Fibroblast of skin of right quadriceps (primary cell): Measurements from ENCODE around the gene CORO7.

Experiments used
- DNase-seq: peaks from one replicate; pipeline ENCODE4 v3.0.0-alpha.2; 2013

Gene CORO7

DNA sequence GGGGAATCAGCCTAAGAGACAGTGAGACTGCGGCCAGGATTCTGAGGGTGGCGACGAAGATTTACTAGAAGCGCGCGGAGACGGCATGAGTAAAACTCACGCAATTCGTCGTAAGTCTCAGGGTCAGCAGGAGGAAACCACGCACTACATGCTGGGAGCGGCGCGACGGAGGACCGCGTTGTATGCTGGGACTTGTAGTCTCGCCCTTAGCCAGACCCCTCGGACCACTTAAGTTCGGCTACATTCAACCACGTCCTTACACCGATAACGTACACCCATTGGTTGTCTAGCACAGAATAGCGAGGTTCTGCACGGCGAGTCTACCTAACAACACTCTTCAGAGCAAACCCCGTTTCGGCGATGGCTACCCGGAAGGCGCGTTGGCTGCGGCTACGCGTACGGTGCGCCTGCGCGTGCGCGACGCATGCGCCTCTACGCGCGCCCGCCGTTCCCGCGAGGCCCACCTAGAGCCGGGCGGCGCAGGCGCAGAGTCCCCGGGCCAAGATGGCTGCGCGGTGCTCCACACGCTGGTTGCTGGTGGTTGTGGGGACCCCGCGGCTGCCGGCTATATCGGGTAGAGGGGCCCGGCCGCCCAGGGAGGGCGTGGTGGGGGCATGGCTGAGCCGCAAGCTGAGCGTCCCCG lies 9.1 kb upstream of the CORO7 start, which contains the start of gene DNAJA3:
Gene DNAJA3, plus strand, starts transcription at position 491 of the 643 bp plus-strand sequence. Its CDS starts 14 bp downstream, at position 505.
- peak; percentile 96 for DNase-seq

DNA sequence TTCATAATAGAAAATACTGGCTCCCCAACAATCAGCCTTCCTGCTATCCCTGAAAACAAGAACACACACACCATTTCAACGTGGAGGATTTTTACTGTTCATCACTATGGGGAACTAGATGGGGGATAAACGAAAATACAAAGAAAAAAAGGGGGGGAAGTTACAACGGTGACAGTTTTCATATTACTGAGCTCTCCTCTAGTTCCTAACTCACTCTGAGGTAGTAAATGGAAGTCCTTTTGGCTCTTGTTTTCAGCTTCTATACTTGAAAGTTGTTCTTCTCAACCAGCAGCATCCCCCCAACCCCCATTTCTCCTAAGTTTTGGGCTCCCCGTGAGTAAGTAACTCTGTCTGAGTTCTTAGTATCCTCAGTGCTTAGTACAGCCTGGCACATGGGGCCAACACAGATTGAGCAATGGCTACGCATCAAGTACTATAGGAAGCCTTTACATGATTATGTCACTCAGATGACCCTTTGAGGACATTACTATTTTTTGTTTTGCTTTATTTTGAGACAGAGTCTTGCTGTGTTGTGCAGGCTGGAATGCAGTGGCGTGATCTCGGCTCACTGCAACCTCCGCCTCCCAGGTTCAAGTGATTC lies 4.2 kb upstream of the CORO7 start:
- DNase-seq, result no peak

DNA sequence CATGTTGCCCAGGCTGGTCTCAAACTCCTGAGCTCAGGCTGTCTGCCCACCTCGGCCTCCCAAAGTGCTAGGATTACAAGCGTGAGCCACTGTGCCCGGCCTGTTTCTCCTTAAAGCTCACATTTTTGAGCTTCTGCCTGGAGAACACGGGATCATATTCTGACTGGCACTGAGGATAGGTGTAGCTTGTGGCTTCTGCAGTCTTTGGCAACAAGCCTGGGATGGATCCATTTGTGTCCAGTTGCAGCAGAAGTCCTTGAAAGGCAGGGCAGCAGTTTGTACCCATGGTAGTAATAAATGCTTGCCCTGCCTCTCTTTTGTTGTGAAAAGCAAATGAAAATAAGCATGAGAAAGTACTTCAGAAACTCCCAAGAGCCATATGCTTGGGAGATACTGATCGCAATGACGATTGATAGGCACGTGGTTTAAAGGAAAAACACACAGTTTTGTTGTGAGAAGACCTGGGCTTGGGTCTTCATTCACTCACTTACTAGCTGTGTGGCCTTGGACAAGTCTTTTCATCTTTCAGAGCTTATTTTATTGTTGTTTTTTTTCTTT lies 3.1 kb upstream of the CORO7 start:
- no peak for DNase-seq

DNA sequence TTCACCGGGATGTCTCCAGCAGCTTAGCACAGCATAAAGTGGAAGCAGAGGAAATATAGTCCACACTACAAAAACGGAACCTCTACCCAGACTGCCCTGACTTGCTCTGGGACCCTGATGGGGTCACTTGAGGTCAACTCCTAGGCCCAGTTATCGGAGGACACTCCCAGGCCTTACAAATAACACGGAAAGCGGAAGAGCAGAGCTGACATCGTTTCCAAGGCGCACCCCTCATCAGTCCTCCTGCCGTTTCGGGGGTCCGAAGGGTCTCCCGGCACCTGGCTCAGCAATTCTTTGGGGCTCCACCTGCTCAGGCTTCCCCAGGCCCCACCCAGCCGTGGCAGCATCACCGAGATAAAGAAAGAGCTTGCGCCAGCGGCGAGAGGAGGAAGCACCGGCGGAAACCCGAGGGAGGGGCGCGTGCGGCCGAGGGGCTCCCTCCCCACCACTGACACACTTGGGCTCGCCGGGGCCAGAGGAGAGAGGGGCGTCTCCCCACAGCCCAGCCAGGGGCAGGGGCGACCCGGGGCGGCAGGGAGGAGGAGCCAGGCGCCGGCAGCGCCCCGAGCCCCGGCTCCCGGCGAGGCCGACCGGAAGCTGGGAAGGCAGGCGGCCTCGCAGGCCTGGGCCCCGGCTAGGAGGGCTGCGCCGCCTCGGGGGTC lies 727 bp downstream of the CORO7 start:
- no peak for DNase-seq

- no peak for DNase-seq
Measured at GRCh38 chr16:4414187-4414917, 2.0 kb downstream of the CORO7 start.

GRCh38 chr16:4412854-4413253 lies 3.5 kb downstream of the CORO7 start:
- DNase-seq, result no peak

- no peak for DNase-seq
Measured at GRCh38 chr16:4412159-4412558, 4.2 kb downstream of the CORO7 start.

GRCh38 chr16:4411684-4412083 lies 4.7 kb downstream of the CORO7 start:
- DNase-seq, result no peak

DNA sequence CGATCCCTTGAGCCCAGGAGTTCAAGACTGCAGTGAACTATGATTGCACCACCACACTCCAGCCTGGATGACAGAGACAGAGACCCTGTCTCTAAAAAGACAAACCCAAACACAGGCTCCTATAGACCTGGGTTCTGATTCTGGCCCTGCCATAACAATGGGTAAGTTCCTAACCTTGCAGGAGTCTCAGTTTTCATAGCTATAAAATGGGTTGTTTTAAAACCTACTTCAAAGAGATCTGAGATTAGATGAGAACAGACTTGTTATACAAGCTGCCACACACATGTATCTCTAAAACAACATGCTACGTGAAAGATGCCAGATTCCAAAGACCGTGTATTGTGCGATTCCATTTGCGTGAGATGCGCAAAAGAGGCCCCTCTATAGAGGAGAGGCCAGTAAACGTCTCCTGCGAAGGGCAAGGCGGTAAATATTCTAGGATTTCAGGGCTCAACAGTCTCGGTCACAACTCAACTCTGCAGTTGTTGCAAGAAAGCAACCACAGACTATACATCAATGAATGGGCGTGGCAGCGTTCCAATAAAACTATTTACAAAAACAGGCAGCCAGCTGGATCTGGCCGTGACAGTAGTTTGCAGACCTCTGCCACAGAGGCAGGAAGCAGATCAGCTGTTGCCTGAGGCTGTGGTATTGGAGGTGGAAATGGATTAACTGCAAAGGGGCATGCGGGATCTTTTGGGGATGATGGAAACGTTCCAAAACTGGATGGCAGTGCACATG lies 5.9 kb downstream of the CORO7 start:
- peak; percentile 92 for DNase-seq

GRCh38 chr16:4409081-4409932 lies 7.1 kb downstream of the CORO7 start:
- no peak for DNase-seq

DNA sequence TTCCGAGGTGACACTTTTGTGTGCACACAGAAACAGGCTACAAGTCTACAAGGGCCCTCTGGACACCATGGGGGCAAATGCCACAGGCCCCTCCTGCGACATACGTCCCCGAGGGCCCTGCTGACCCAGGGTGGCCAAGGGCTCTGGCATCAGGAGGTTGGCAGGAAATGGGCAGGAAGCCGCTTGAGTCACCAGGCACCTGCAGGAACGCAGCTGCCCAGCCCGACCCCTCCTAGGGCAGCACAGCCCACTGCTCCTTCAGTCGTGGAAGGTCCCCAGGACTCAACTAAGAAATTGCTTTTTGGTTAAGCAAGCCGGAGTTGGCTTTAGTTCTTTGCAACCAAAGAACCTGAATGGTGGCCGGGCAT lies 8.1 kb downstream of the CORO7 start:
- no peak for DNase-seq

GRCh38 chr16:4407543-4408322 lies 8.7 kb downstream of the CORO7 start:
- DNase-seq, result no peak

DNA sequence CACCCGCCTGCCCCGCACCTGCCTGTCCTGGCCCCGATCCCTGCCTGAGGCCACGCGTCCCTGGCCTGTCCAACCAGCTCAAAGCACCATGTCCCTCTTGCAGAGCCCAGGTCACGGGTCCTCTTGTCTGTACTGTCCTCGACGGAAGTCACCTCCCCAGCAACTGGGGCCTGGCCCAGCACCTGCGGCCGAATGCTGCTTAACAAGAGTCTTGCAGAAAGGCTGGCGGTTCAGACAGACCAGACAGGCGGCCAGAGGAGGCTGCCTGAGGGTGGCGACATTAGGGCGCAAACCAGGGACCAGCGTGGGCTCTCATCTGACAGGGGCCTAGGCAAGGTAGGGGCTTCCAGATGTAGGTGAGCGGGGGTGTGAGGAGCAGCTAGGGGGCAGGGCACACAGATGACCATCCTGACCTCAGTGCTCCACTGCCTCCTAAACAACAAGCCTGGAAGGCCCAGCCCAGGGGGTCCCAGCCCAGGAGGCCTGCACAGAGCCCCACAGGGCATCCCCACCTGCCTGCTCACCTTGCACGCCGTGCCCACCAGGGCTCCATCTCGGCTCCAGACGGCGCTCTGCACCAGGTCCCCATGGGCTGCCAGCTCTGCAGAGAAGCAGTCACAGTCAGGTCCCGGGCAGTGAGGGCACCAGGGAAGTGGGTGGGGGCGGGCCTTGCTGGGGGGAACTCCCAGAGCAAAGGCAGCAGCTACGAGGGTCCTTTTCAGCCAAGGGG lies 11.3 kb downstream of the CORO7 start:
- DNase-seq, result no peak

- no peak for DNase-seq
Measured at GRCh38 chr16:4404247-4404966, 12.0 kb downstream of the CORO7 start.

- DNase-seq, result no peak
Measured at GRCh38 chr16:4403133-4403949, 13.1 kb downstream of the CORO7 start.

GRCh38 chr16:4402439-4403132 lies 13.8 kb downstream of the CORO7 start:
- DNase-seq, result peak; percentile 70

GRCh38 chr16:4401510-4401909 lies 14.9 kb downstream of the CORO7 start:
- DNase-seq, result no peak

DNA sequence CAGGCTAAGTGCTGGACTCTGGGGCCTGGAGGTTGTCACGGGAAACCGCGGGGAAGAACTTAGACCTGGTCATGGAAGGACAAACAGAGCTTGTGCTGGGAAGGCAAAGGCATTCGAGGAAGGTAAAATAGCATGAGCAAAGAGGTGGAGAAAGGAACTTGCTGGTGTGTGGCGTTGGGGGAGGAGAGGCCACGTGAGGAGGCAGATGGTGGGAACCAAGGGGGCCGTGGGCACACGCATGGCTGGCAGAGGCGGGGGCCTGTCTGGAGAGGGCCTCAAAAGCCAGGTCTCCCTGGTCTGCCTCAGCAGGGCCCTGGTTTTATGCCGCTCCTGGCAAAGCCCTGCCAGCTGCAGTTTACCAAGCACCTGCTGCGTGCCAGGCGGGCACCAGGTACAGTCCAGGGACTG lies 15.3 kb downstream of the CORO7 start:
- DNase-seq, result no peak
